HG02678 (cell line): ENCODE results near the gene SIRPD.
"Not testable (repeated sequence)": the region's sequence is repeated elsewhere in the genome, so short reads cannot be mapped to it uniquely, and the experiment has no call there.

Experiments used
- ATAC-seq: cut with Tn5 transposase; IDR thresholded peaks from one replicate; pipeline ENCODE4 v1.9.1; 2021; ENCODE audit warnings: mild to moderate bottlenecking, moderate library complexity; ENCODE audit not compliant: unreplicated experiment

The SIRPD gene

GRCh38 chr20:1557605-1558004 is at the start of gene SIRPD:
SIRPD (minus strand) TSS chr20:1557705; CDS start chr20:1557653, 52 bp downstream.
- ATAC-seq: no peak

GRCh38 chr20:1600736-1601135 is 43.2 kb upstream of the SIRPD start:
- ATAC-seq: no peak

GRCh38 chr20:1595333-1595732 is 37.8 kb upstream of the SIRPD start:
- no peak for ATAC-seq

GRCh38 chr20:1588533-1589460 is 31.3 kb upstream of the SIRPD start:
- ATAC-seq: no peak

GRCh38 chr20:1587781-1588532 is 30.5 kb upstream of the SIRPD start:
- ATAC-seq: no peak

GRCh38 chr20:1579488-1579887 is 22.0 kb upstream of the SIRPD start:
- ATAC-seq: no peak

- no peak for ATAC-seq
Measured at GRCh38 chr20:1577906-1578305, 20.4 kb upstream of the SIRPD start.

- not testable (repeated sequence) for ATAC-seq
Measured at GRCh38 chr20:1577313-1577712, 19.8 kb upstream of the SIRPD start.

GRCh38 chr20:1576641-1577040 is 19.1 kb upstream of the SIRPD start:
- no peak for ATAC-seq

GRCh38 chr20:1576003-1576402 is 18.5 kb upstream of the SIRPD start:
- not testable (repeated sequence) for ATAC-seq

- ATAC-seq: not testable (repeated sequence)
Measured at GRCh38 chr20:1571583-1571982, 14.1 kb upstream of the SIRPD start.

- no peak for ATAC-seq
Measured at GRCh38 chr20:1569415-1569881, 11.9 kb upstream of the SIRPD start.

GRCh38 chr20:1568163-1568490 is 10.6 kb upstream of the SIRPD start:
- ATAC-seq: no peak

GRCh38 chr20:1567392-1568162 is 10.1 kb upstream of the SIRPD start:
- no peak for ATAC-seq

- no peak for ATAC-seq
Measured at GRCh38 chr20:1566701-1567100, 9.2 kb upstream of the SIRPD start.

- no peak for ATAC-seq
Measured at GRCh38 chr20:1565461-1565860, 8.0 kb upstream of the SIRPD start.

- no peak for ATAC-seq
Measured at GRCh38 chr20:1563598-1563997, 6.1 kb upstream of the SIRPD start.

GRCh38 chr20:1562622-1563021 is 5.1 kb upstream of the SIRPD start:
- ATAC-seq: no peak

- no peak for ATAC-seq
Measured at GRCh38 chr20:1561350-1561749, 3.8 kb upstream of the SIRPD start.

GRCh38 chr20:1555952-1556351 is 1.6 kb downstream of the SIRPD start:
- no peak for ATAC-seq

- no peak for ATAC-seq
Measured at GRCh38 chr20:1539816-1540419, 17.6 kb downstream of the SIRPD start.
